CD4-positive, alpha-beta T cell treated with Interleukin-1 beta for 1 hour (primary cell): ENCODE measurements around the gene IL4.

Experiments
- DNase-seq, 2 donors: peaks; one replicate each; pipeline ENCODE4 v3.0.0-alpha.2; 2020 to 2022

Gene IL4

GRCh38 chr5:132704875-132705274, 31.1 kb downstream of the IL4 start:
- no peak for DNase-seq

- DNase-seq: no peak
Measured at GRCh38 chr5:132708645-132709044, 34.9 kb downstream of the IL4 start.

GRCh38 chr5:132714456-132715307, 40.9 kb downstream of the IL4 start:
- DNase-seq: peak in 1 of 2 donors; percentile 17

DNA sequence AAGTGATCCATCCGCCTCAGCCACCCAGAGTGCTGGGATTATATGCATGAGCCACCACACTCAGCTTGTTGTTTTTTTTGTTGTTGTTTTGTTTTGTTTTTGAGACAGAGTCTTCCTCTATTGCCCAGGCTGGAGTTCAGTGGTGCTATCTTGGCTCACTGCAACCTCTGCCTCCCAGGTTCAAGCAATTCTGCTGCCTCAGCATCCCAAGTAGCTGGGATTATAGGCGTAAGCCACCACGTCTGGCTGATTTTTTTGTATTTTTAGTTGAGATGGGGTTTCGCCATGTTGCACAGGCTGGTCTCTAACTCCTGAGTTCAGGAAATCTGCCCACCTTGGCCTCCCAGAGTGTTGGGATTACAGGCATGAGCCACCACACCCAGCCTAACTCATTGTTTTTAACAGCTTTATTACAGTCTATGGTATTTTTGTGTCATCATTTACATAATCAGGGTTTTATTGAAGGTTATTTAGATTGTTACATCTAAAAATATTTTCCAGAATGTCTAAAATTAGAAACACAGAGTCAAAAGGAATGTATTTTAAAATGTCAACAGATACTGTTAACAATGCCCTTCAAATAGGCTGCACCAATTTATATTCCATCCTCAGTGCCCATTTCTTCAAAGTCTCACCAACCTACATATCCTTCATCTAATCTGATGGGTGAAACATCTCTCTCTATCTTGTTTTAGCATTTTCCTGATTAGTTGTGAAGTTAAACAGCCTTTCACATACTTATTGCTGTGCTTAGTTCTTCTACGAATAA, 44.9 kb downstream of the IL4 start:
- DNase-seq: no peak

DNA sequence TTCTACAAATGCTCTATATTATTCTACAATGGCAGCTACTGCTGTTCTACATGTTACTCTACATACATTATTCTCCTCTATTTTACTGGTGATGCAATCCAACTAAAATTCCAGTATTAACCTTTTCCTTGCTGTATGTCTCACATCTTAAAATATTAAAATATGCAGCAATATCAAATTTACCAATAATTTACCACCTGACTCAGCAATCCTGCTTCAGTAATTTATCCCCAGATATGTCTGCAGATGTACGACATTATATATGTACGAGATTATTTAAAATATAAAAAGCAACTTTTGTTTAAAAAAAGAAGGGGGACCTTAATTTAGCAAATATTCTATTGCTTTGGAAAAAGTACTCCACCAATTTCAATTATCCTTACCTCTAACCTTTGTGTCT, 52.0 kb downstream of the IL4 start:
- DNase-seq: no peak

GRCh38 chr5:132729896-132730295, 56.1 kb downstream of the IL4 start:
- DNase-seq: no peak
